ENCODE measurements around the gene GPC1. TPM values are rescaled to one million over a fixed set of nuclear protein-coding genes. Genes with fewer than 3 reads are reported as not detected.

Gene GPC1
- total and polyA plus RNA-seq, 2 of the 4 experiments (the other 2 are of a cell fraction): 16.0 to 211 TPM

GRCh38 chr2:240448387-240449274 is 13.2 kb downstream of the GPC1 start:
- Histone ChIP-seq H3K4me2 (ENCODE audit: low read depth, low read length) (no peak overlapping the region), H2BK120ac (ENCODE audit: low read depth, low read length) (no peak overlapping the region), H3K9me1 (ENCODE audit: insufficient read depth, low read length) (0 out of 2 replicates have a peak, but pooled peaks cover 11% of the 10 kb centered on the region), H2BK5ac (ENCODE audit: low read depth, low read length, poor library complexity, severe bottlenecking) (no peak overlapping the region), H3K4me1 (ENCODE audit: control insufficient read depth, insufficient read depth, low read length) (peaks cover 23% of the 10 kb centered on the region), H3K27me3 (ENCODE audit: control insufficient read depth, insufficient read depth, low read length) (no peaks in the 10 kb centered on the region), H2AK9ac (replicated peaks; ENCODE audit: low read depth, low read length, poor library complexity) (no peak overlapping the region), H3K18ac (ENCODE audit: low read depth, low read length) (no peak overlapping the region), H3K9me3 (ENCODE audit: control insufficient read depth, insufficient read depth, low read length) (no peaks in the 10 kb centered on the region), H4K5ac (ENCODE audit: low read depth, low read length) (no peak overlapping the region), H3K27ac (ENCODE audit: insufficient read depth, low read length) (no peak overlapping the region), H4K20me1 (ENCODE audit: insufficient read depth, low read length) (peaks cover 87% of the 10 kb centered on the region), H3K36me3 (ENCODE audit: control insufficient read depth, insufficient read depth, low read length) (peaks cover 18% of the 10 kb centered on the region), H4K8ac (ENCODE audit: low read depth in 2 of 2, low read length in 2 of 2) (no peak overlapping the region), H2BK20ac (ENCODE audit: low read depth, low read length) (no peak overlapping the region), H2BK15ac (ENCODE audit: low read depth, low read length) (no peak overlapping the region), H2AFZ (replicated peaks; ENCODE audit: low read length, poor library complexity) (peak overlapping the region; percentile 41), H3K4me3 (ENCODE audit: insufficient read depth, low read depth, low read length) (no peak overlapping the region), H3K23ac (ENCODE audit: low read depth, low read length) (no peak overlapping the region), H3K56ac (ENCODE audit: extremely low read depth, insufficient read depth, low read length) (no peak overlapping the region), H3K9ac (ENCODE audit: low read depth, low read length) (no peak overlapping the region), H3K79me1 (ENCODE audit: low read depth in 1 of 2, low read length in 2 of 2) (peaks cover 21 to 79% of the 10 kb centered on the region in 2 experiments), H3K4ac (ENCODE audit: low read depth, low read length) (no peak overlapping the region), H2AK5ac (ENCODE audit: low read depth, low read length) (no peak overlapping the region), H3K14ac (replicated peaks; ENCODE audit: low read depth, low read length) (no peak overlapping the region), H4K91ac (ENCODE audit: insufficient read depth, low read depth, low read length) (no peak overlapping the region)
- ATAC-seq (ENCODE audit: low read depth): no peak
- CTCF ChIA-PET: no interaction called here
- 96% methylated on average over 10 of the region's 23 CpGs; no CpG with 5 or more reads in 1 of the 2 experiments for WGBS, 2 experiments (ENCODE audit: extremely low coverage in 2 of 2, insufficient read length in 1 of 2)
- intact Hi-C loops (cut with micrococcal nuclease): no loop called here
- in situ Hi-C loops (cut with MboI; ENCODE audit: low sequenced_read_pairs): no loop called here
- dilution Hi-C loops (cut with HindIII; ENCODE audit: low sequenced_read_pairs, unreplicated experiment): no loop called here
- DNase-seq: no peak
- TF ChIP-seq FOS (IDR thresholded peaks at IDR 0.05; ENCODE audit: low read depth, low read length) (no peak), CEBPB (IDR thresholded peaks at IDR 0.05; ENCODE audit: low read depth, low read length) (no peak), SMC3 (IDR thresholded peaks at IDR 0.05; ENCODE audit: low read depth, low read length) (no peak), BHLHE40 (IDR thresholded peaks at IDR 0.05; ENCODE audit: low read depth, low read length) (no peak), USF2 (IDR thresholded peaks at IDR 0.05; ENCODE audit: low read depth, low read length) (no peak)
- POLR2A ChIA-PET (ENCODE audit: unreplicated experiment): no interaction called here
- BruUV-seq (replicated peaks): no TSS peak
